ENCODE data around the gene RPL7L1.

Gene RPL7L1

GRCh38 chr6:42936398-42936797 is 57.0 kb downstream of the RPL7L1 start:
- DNase-seq: no peak

- DNase-seq: no peak
Measured at GRCh38 chr6:42937548-42938427, 58.4 kb downstream of the RPL7L1 start.

GRCh38 chr6:42938428-42938796 is 59.0 kb downstream of the RPL7L1 start:
- no peak for DNase-seq

- no peak for DNase-seq
Measured at GRCh38 chr6:42938987-42939809, 59.8 kb downstream of the RPL7L1 start.
